IgD-negative memory B cell (primary cell): Measurements from ENCODE around the gene TP53INP2. TPM values are rescaled to one million over a fixed set of nuclear protein-coding genes. Genes with fewer than 3 reads are reported as not detected.
A peak's percentile ranks its signal among the peaks of the same experiment; 100 is the strongest.
"Not testable (repeated sequence)": the region's sequence is repeated elsewhere in the genome, so short reads cannot be mapped to it uniquely, and the experiment has no call there.

Source experiments
- H3K27ac Mint-ChIP-seq, 3 donors: one replicate each; pipeline ENCODE4 v1.8.0; 2020 to 2022; ENCODE audit warnings: mild to moderate bottlenecking in 3 of 3, mixed read lengths in 3 of 3, moderate library complexity in 1 of 3
- H3K27me3 Mint-ChIP-seq: one replicate; pipeline ENCODE4 v1.8.0; 2021; ENCODE audit warnings: mixed read lengths
- H3K36me3 Mint-ChIP-seq: one replicate; pipeline ENCODE4 v1.8.0; 2020; ENCODE audit warnings: mild to moderate bottlenecking, mixed read lengths
- H3K4me1 Mint-ChIP-seq, 3 donors: one replicate each; pipeline ENCODE4 v1.8.0; 2020 to 2022; ENCODE audit warnings: mixed read lengths in 3 of 3, mild to moderate bottlenecking in 1 of 3
- H3K4me3 Mint-ChIP-seq, 4 donors: one replicate each; pipeline ENCODE4 v1.8.0; 2020 to 2022; ENCODE audit warnings: mild to moderate bottlenecking in 4 of 4, mixed read lengths in 4 of 4, moderate library complexity in 3 of 4
- H3K9me3 Mint-ChIP-seq, 3 donors: one replicate each; pipeline ENCODE4 v1.8.0; 2020 to 2021; ENCODE audit warnings: mixed read lengths in 3 of 3, mild to moderate bottlenecking in 1 of 3
- polyA plus RNA-seq: library from polyadenylated mRNA; unstranded; fragments of 300-500 nt; fragmentation: Illumina TruSeq; gene quantifications from one replicate; pipeline ENCODE4 v1.2.3, GENCODE V29; 2021

TP53INP2 gene
- polyA plus RNA-seq, 1 donor from 2014 or later: 1.3 TPM

GRCh38 chr20:34710861-34711574 lies 6.9 kb downstream of the TP53INP2 start:
- H3K27ac Mint-ChIP-seq: peak overlapping the region in 2 of 3 donors; percentile 95 to 97
- no peaks in the 10 kb centered on the region for H3K9me3 Mint-ChIP-seq
- H3K4me3 Mint-ChIP-seq: peak overlapping the region; percentile 71 to 91 (median 85)
- H3K4me1 Mint-ChIP-seq: peaks cover 9 to 12% (median 10%) of the 10 kb centered on the region in 3 donors
- H3K27me3 Mint-ChIP-seq: peaks cover 1% of the 10 kb centered on the region
- H3K36me3 Mint-ChIP-seq: peaks cover 2% of the 10 kb centered on the region

- peaks cover 9 to 12% (median 10%) of the 10 kb centered on the region in 3 donors for H3K4me1 Mint-ChIP-seq
- peak overlapping the region in 1 of 3 donors; percentile 97 for H3K27ac Mint-ChIP-seq
- peaks cover 1% of the 10 kb centered on the region for H3K27me3 Mint-ChIP-seq
- peaks cover 2% of the 10 kb centered on the region for H3K36me3 Mint-ChIP-seq
- no peaks in the 10 kb centered on the region for H3K9me3 Mint-ChIP-seq
- peak overlapping the region in 3 of 4 donors; percentile 9 to 91 (median 38) for H3K4me3 Mint-ChIP-seq
Measured at GRCh38 chr20:34711813-34712430, 7.8 kb downstream of the TP53INP2 start.

GRCh38 chr20:34712525-34713192 lies 8.5 kb downstream of the TP53INP2 start:
- peak overlapping the region in 2 of 4 donors; percentile 25 to 91 for H3K4me3 Mint-ChIP-seq
- peaks cover 9 to 13% (median 10%) of the 10 kb centered on the region in 3 donors for H3K4me1 Mint-ChIP-seq
- H3K27ac Mint-ChIP-seq: peak overlapping the region in 2 of 3 donors; percentile 71 to 97
- H3K9me3 Mint-ChIP-seq: no peaks in the 10 kb centered on the region
- H3K36me3 Mint-ChIP-seq: peaks cover 2% of the 10 kb centered on the region
- H3K27me3 Mint-ChIP-seq: peaks cover 1% of the 10 kb centered on the region

- Mint-ChIP-seq H3K9me3 (no peaks in the 10 kb centered on the region), H3K4me3 (peak overlapping the region in 1 of 4 donors; percentile 91), H3K27me3 (peaks cover 1% of the 10 kb centered on the region), H3K36me3 (peaks cover 2% of the 10 kb centered on the region), H3K27ac (peak overlapping the region in 2 of 3 donors; percentile 71 to 97), H3K4me1 (peaks cover 7 to 14% (median 7%) of the 10 kb centered on the region in 3 donors)
Measured at GRCh38 chr20:34713194-34713943, 9.2 kb downstream of the TP53INP2 start.

- H3K4me3 Mint-ChIP-seq, H3K36me3 Mint-ChIP-seq, H3K9me3 Mint-ChIP-seq, H3K27me3 Mint-ChIP-seq: not testable (repeated sequence)
- H3K27ac Mint-ChIP-seq: peak overlapping the region in 2 of 3 donors; percentile 31 to 49
- H3K4me1 Mint-ChIP-seq: peaks cover 9 to 17% (median 10%) of the 10 kb centered on the region in 3 donors
Measured at GRCh38 chr20:34713944-34714515, 9.9 kb downstream of the TP53INP2 start.

GRCh38 chr20:34715384-34715783 lies 11.2 kb downstream of the TP53INP2 start:
- Mint-ChIP-seq H3K4me1 (peaks cover 19 to 25% (median 23%) of the 10 kb centered on the region in 3 donors), H3K27ac (no peak overlapping the region), H3K4me3 (no peak overlapping the region), H3K9me3 (no peaks in the 10 kb centered on the region), H3K36me3 (peaks cover 3% of the 10 kb centered on the region), H3K27me3 (no peaks in the 10 kb centered on the region)

- Mint-ChIP-seq H3K27me3 (no peaks in the 10 kb centered on the region), H3K4me1 (peaks cover 26 to 34% (median 30%) of the 10 kb centered on the region in 3 donors), H3K36me3 (peaks cover 3% of the 10 kb centered on the region), H3K9me3 (no peaks in the 10 kb centered on the region), H3K4me3 (no peak overlapping the region), H3K27ac (no peak overlapping the region)
Measured at GRCh38 chr20:34716921-34717229, 12.7 kb downstream of the TP53INP2 start.

- peak overlapping the region in 1 of 4 donors; percentile 14 for H3K4me3 Mint-ChIP-seq
- H3K27me3 Mint-ChIP-seq: no peaks in the 10 kb centered on the region
- H3K4me1 Mint-ChIP-seq: peaks cover 25 to 32% (median 30%) of the 10 kb centered on the region in 3 donors
- H3K27ac Mint-ChIP-seq: no peak overlapping the region
- no peaks in the 10 kb centered on the region for H3K9me3 Mint-ChIP-seq
- peaks cover 3% of the 10 kb centered on the region for H3K36me3 Mint-ChIP-seq
Measured at GRCh38 chr20:34717230-34718095, 13.3 kb downstream of the TP53INP2 start.

GRCh38 chr20:34719242-34720017 lies 15.3 kb downstream of the TP53INP2 start:
- peaks cover 24 to 31% (median 27%) of the 10 kb centered on the region in 3 donors for H3K4me1 Mint-ChIP-seq
- peak overlapping the region in 1 of 3 donors; percentile 56 for H3K27ac Mint-ChIP-seq
- peak overlapping the region; percentile 16 to 86 (median 48) for H3K4me3 Mint-ChIP-seq
- H3K27me3 Mint-ChIP-seq, H3K9me3 Mint-ChIP-seq, H3K36me3 Mint-ChIP-seq: not testable (repeated sequence)

- Mint-ChIP-seq H3K27me3 (no peaks in the 10 kb centered on the region), H3K9me3 (no peaks in the 10 kb centered on the region), H3K4me1 (peaks cover 24 to 31% (median 27%) of the 10 kb centered on the region in 3 donors), H3K36me3 (peaks cover 5% of the 10 kb centered on the region), H3K4me3 (peak overlapping the region in 1 of 4 donors; percentile 85), H3K27ac (peak overlapping the region in 1 of 3 donors; percentile 84)
Measured at GRCh38 chr20:34720266-34720665, 16.1 kb downstream of the TP53INP2 start.

GRCh38 chr20:34722560-34722959 lies 18.4 kb downstream of the TP53INP2 start:
- not testable (repeated sequence) for H3K9me3 Mint-ChIP-seq, H3K36me3 Mint-ChIP-seq, H3K27ac Mint-ChIP-seq, H3K27me3 Mint-ChIP-seq, H3K4me3 Mint-ChIP-seq
- peaks cover 24 to 31% (median 27%) of the 10 kb centered on the region in 3 donors for H3K4me1 Mint-ChIP-seq

GRCh38 chr20:34724172-34724571 lies 20.0 kb downstream of the TP53INP2 start:
- H3K9me3 Mint-ChIP-seq: no peaks in the 10 kb centered on the region
- H3K27ac Mint-ChIP-seq: peak overlapping the region in 1 of 3 donors; percentile 61
- no peak overlapping the region for H3K4me3 Mint-ChIP-seq
- no peaks in the 10 kb centered on the region for H3K27me3 Mint-ChIP-seq
- H3K4me1 Mint-ChIP-seq: peaks cover 17 to 23% (median 17%) of the 10 kb centered on the region in 3 donors
- H3K36me3 Mint-ChIP-seq: peaks cover 9% of the 10 kb centered on the region

- H3K4me3 Mint-ChIP-seq: no peak overlapping the region
- H3K36me3 Mint-ChIP-seq: peaks cover 8% of the 10 kb centered on the region
- no peaks in the 10 kb centered on the region for H3K27me3 Mint-ChIP-seq
- H3K9me3 Mint-ChIP-seq: no peaks in the 10 kb centered on the region
- no peaks in the 10 kb centered on the region for H3K4me1 Mint-ChIP-seq
- H3K27ac Mint-ChIP-seq: no peak overlapping the region
Measured at GRCh38 chr20:34729416-34729815, 25.3 kb downstream of the TP53INP2 start.
